GM19467 (cell line): ENCODE results near the gene TAF10.

Source experiments
- ATAC-seq: cut with Tn5 transposase; IDR thresholded peaks from one replicate; pipeline ENCODE4 v1.9.1; 2021; ENCODE audit warnings: mild to moderate bottlenecking, moderate library complexity; ENCODE audit not compliant: unreplicated experiment

The TAF10 gene

DNA sequence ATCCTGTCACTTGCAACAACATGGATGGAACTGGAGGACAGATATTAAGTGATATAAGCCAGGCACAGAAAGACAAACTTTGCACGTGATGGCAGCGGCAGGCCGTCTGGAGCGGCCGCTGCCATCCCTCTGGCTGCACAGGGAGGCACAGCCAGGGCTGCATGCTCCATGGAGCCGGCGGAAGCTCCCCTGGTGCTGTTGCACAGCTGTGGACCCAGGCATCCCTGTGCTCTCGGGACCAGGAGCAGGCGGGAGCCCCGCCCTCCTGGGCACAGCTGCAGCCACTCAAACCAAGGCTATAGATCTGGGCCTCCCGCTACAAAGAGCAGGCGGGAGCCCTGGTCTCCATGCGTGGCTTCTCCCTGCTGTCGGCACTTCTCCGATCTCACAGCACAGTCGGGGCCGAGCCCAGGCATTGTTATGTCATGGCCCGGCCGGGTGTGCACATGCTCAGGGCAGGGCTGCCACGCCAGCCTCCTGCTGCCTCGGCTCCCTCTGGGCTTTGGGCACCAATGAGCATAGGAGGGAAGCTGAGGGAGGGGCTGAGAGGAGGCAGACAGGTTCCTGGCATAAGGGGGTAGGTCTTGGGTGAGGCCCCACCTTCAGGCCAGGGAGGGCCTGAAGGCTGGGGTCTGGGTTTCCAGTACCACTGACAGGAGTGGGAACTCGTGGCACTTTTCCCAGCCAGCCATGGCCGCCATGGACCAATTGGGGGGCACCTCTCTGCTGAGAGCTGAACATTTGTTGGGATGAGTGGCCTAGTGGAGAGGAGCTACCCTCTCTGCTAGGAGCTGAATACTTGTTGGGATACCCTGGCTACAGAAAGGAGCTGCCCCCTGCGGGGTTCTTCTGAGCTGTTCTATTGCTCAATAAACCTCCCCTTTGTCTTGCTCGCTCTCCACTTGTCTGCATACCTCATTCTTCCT lies 25.3 kb downstream of the TAF10 start:
- no peak for ATAC-seq

DNA sequence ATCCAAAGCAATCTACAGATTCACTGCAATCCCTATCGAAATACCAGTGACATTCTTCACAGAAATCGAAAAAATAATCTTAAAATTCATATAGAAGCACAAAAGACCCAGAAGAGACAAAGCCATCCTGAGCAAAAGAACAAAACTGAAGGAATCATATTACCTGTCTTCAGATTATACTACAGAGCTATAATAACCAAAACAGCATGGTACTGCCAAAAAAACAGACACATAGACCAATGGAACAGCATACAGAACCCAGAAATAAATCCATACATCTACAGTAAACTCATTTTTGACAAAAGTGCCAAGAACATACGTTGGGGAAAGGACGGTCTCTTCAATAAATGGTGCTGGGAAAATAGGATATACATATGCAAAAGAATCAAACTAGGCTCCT lies 27.5 kb downstream of the TAF10 start:
- no peak for ATAC-seq

DNA sequence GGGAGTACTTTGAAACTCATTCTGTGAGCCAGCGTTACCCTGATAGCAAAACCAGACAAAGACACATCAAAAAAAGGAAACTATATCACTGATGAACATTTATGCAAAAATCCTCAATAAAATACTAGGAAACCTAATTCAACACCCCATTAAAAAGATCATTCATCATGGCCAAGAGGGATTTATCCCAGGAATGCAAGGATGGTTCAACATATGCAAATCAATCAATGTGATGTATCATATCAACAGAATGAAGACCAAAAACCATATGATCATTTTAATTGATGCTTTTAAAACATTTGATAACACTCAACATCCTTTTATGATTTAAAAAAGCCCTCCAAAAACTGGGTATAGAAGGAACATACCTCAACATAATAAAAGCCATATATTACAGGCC lies 28.4 kb downstream of the TAF10 start:
- ATAC-seq: no peak

DNA sequence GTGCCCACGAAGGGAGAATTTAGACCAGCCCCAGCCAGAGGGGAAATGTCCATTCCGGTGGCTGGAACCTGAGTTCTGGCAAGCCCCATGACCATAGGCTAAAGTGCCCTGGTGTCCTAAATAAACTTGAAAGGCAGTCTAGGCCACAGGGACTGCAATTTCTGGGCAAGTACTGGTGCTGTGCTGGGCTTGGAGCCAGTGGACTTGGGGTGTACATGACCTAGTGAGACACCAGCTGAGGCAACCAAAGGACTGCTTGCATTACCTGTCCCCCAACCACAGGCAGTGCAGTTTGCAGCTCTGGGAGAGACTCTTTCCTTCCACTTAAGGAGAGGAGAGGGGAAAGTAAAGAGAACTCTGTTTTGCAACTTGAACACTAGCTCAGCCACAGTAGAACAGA lies 32.3 kb downstream of the TAF10 start:
- ATAC-seq: no peak

DNA sequence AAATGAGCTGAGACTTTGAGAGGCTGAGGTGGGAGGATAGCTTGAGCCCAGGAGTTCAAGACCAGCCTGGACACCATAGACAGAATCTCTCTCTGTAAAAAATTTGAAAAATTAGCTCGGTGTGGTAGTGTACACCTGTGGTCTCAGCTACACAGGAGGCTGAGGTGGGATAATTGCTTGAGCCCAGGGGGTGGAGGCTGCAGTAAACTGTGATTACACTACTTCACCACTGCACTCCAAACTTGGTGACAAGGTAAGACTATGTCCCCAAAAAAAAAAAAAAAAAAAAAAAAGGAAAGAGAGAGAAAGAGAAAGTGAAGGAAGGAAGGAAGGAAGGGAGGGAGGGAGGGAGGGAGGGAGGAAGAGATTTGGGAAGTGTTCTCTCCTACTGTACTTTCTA lies 33.9 kb downstream of the TAF10 start:
- no peak for ATAC-seq

DNA sequence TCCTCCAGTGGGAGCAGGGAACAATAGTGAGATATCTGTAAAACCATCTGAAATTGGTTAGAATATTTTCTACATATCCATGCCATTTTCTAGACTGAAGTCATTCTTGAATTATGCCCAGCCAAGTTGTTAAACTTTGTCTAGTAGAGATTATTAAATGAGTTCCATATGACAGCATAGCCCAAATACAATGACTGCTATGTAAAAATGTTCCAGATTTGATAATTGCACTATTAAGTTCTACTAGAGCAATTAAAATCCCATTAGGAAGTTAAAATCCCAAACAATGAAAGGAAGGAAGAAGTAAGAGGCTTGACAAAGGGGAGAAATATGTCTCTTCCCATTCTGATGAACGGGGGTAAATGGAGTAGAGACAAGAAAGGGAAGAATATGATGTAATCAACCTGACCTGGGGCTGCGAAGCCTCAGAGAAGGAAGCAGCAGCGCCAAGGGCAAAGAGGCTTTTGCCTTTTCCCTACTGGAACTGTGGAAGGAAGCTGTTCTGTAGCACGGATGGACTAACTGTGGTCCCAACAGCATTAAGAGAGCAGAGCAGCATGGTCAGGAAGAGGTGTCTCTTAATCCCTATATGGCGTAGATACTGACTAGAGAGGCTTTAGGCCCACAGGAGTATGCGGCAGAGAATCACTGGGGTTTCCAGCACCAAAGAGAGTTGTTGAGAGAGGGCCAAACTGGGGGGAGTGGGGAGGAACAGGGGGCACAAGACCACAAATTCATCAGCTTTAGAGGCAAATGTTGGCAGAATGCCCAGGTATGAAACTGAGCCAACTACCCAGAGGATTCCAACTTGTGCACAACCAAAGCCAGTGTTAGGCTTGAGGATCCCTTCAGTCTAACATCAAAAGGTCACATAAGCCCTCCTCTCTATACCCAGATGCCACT lies 35.3 kb downstream of the TAF10 start:
- no peak for ATAC-seq

DNA sequence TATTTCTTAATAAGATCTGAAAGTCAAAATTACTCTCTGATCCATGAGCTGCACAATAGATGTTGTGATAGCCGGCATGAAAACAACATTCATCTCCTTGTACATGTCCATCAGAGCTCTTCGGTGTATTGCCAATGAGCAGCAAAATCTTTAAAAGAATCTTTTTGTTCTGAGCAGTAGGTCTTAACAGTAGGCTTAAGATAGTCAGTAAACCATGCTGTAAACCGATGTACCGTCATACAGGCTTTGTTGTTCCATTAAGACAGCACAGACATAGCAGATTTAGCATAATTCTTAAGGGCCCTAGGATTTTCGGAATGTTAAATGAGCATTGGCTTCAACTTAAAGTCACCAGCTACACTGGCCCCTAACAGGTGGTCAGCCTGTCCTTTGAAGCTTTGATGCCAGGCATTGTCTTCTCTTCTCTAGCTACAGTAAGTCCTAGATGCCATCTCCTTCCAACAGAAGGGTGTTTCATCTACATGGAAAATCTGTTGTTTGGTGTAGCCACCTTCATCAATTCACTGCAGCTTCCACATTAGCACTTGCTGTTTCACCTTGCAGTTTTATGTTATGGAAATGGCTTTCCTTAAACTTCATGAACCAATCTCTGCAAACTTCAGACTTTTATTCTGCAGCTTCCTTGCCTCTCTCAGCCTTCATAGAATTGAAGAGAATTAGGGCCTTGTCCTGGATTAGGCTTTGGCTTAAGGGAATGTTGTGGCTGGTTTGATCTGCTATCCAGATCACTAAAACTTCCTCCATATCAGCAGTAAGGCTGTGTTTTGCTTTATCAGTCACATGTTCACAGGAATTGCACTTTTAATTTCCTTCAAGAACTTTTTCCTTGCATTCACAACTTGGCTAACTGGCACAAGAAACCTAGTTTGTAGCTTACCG lies 37.0 kb downstream of the TAF10 start:
- no peak for ATAC-seq

DNA sequence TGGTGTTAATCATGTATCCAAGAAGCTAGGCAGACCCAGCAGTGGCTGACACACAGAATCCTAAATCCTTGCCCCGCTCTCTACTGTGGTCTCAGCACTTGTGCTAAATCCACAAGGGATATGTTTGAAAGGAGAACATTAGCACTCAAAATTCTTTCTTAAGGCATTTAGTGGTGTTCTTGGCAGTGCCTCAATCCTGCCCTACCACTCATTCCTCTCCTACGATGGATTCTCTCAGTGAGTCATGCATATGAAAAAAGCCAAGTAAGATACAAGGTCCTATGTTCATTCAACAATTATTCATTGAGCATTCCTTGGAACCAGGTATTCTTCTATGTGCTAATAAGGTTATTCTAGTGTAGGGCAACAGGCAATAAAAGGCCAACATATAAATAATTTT lies 39.8 kb downstream of the TAF10 start:
- ATAC-seq: no peak

DNA sequence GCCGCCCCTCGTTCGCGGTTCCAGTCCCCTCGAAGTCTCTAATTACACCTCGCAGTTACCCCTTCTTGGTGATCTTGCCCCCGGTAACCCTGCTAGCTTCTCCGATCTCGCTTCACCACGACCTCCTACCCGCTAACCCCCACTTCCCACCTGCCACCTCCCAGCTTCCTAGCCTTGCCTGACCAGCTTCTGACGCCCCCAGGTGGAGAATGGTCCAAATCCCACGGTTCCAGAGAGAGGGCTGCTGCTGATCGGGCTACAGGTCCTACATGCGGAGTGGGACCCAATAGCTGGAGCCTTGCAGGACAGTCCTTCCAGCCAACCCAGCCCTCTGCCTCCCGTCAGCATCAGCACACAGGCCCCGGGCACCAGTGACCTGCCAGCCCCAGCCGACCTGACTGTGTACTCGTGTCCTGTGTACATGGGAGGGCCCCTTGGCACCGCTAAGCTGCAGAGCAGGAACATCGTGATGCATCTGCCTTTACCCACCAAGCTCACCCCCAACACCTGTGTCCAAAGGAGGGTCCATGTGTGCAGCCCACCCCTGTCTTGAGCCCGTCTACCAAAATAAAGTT lies 40.5 kb downstream of the TAF10 start:
- ATAC-seq: no peak

DNA sequence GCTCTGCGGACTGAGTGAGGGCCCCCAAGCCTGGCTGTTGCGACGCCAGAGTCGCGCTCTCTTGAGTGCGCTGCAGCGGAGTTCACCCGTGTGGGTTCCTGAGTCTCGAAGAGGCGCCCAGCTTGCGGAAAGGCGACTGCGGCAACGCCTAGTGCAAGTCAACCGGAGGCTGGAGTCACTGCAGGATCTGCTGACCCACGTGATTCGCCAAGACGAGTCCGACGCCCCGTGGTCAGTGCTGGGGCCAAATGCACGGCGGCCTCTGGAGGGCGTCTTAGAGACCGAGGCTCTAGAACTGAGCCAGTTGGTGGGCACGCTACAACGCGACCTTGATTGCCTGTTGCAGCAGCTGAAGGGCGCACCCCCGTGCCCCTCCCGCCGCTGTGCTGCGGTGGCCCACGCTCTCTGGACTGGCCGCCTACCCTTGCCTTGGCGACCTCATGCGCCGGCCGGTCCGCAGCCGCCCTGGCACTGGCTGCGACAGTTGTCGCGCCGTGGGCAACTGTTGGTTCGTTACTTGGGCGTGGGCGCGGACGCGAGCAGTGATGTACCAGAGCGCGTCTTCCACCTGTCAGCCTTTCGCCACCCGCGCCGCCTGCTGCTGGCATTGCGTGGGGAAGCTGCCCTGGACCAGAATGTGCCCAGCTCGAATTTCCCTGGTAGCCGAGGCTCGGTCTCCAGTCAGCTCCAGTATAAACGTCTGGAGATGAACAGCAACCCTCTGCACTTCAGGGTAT lies 41.2 kb downstream of the TAF10 start:
- ATAC-seq: no peak

DNA sequence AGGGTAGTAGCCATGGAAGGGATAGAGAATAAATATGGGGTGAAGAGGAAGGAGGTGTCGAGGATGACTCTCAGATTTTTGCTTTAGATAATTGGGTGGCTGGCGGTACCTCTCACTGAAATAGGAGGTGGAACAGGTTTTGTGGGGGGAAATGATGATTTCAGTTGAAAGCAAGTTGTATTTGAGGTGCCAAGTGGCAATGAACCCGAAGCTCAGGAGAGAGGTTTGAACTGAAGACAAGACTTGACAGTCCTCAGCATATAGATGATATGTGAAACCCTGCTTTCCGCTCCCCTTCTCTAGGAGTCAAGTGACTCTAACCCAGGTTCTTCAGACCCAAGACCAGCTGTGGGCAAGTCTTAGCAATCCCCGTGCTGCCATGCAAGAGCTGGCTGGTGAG lies 42.3 kb downstream of the TAF10 start:
- no peak for ATAC-seq

DNA sequence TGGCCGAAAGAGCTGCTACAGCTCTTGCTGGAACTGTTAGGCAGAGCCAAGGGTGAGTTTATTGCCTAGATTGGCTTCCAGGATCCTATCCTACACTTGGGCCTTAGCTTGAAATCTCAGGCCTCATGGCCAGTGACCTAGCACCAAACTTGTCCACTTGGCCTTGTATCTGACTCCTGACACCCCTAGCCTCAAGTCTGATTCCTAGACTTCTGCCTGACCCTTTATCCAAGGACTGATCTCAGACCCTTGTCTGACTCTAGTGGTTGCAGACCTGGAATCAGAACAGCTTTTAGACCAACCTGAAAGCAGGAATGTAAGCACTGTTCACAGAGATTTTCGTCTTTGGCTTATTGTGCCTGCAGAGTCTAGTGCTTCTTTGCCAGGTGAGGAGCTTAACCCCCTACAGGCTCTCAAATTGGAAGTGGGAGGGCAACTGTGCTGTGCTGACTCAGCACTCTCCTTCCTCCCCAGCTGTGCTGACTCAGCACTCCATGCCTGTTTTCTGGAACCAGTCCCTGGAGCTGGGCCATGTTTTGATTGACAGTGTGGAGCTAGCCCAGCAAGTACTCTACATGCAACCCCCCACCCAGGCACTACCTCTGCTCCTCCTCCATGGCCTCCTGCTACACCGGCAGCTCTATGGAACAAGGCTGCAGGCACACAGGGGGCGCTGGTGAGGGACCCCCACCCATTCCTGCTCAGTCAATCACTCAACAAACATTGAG lies 43.7 kb downstream of the TAF10 start:
- ATAC-seq: no peak

DNA sequence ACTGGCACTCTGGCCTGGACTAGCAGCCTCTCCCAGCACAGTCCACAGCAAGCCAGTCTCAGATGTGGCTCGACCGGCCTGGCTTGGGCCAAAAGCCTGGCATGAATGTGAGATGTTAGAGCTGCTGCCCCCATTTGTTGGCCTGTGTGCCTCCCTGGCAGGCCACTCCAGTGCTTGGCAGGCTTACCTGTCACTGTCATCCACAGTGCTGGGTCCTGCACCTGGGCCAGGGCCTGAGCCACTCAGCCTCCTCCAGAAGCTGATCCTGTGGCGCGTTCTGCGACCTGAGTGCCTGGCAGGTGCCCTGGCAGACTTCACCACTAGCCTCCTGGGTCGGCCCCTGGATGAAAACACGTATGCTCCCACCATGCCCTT lies 44.7 kb downstream of the TAF10 start:
- ATAC-seq: no peak

DNA sequence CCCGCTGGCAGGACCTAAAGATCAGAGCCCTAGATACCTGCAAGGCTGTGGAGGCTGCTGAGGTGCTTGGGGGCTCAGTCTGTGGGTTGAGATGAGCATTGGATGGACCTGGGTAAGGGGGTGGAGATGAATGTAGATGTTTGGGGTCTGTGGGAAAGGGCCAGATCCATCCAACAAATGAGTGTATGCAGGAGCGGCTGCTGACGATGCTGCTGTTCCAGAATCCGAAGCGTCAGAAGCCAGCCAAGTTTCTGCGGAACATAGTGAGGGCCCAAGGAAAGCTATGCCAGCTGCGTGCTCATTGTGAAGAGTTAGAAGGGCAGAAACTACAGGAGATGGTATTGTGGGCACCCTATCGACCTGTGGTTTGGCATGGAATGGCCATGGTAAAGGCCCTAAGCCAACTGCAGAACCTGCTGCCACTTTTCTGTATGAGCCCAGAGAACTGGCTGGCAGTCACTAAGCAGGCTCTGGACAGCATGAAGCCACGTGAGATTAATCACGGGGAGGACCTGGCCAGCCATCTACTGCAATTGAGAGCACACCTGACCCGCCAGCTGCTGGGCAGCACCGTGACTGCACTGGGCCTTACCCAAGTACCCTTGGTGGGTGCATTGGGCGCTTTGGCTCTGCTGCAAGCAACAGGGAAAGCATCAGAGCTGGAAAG lies 45.2 kb downstream of the TAF10 start:
- ATAC-seq: no peak

DNA sequence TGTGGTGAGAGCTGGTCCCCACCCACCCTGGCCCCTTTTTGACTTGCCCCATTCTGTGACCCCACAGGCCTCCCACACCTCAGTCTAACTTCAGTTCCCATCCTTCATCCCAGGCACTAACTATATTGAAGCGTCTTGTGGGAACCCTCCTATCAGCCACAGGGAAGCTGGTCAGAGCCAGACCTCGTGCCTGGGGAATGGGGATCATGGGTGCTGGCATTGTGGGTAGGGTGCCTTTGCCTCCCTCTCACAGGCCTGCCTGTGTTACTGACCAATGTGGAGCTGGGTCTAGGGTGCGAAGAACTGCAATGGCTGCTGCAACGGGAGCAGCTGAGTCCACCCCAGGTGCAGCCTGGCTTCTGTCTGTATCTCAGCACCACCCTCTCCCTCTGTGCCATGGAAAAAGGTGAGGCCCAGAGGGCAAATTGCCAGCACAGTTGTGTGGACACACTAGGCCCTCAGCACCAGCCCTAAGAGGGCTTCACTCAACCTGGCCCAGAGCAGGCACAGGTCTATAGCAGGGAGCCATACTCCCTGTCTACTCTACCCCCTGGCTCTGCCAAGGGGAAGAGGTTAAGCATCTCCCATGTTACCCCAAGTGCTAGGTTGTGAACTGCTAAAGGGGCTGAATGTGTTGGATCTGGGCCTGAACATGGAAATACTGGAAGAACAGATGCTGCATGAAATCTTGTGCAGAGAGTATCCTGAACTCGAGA lies 45.9 kb downstream of the TAF10 start:
- ATAC-seq: no peak

DNA sequence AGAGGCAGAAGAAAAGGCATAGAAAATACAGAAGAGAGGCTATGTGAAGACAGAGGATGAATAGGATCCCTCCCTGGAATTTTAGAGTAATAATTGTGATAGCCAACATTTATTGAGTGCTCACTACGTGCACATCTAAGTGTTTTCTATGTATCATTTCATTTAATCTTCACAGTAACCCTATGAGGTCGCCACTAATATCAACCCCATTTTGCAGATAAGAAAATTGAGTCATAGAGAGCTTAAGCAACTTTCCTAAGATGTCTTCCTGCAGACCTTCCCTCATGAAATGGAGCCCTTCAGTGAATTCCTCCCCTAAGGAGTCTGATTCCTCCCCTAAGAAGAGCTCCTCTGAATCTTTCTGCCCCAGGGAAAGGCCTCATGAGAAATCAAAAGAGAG lies 46.7 kb downstream of the TAF10 start:
- no peak for ATAC-seq

DNA sequence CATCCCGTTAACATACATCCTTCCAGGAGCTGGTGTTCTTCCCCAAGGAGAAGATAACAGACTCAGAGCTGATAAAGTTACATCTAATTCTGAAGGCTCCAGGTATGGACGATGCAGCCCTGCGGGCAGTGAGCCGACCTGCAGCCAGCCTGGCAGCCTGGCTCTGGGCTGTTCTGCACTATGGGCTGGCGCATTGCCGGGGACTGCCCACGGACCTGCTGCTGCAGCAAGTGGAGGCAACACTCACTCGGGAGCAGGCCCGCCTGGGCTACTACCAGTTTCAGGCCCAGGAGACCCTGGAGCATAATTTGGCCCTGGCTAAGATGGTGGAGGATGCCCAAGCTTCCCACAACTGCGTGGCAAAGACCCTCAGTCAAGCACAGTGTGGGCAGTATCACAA lies 48.3 kb downstream of the TAF10 start:
- no peak for ATAC-seq

DNA sequence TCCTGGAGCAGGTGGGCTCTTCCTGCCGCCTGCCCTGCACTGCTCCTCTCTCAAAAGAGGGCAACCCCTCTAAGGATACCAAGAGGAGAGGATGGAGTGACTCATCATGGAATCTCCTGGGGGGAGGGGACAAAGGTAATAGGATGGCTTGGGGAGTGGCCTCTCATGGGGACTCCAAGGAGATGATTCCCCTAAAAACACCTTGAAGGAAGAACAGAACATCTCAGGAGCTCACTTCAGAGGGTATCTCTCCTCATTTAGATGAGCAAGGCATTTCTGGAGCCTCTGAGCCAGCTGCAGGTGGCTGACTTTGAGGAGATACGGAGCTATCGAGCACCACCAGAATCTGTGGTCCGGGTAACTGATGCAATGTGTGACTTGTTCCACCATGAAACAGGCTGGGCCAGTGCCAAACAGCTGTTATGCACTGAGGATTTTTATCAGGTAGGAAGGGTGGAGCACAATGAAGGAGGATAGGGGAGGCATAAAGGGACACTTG lies 48.8 kb downstream of the TAF10 start:
- ATAC-seq: no peak
